Left lung (tissue), 10 donors: ENCODE data around the gene FXYD3. TPM values are rescaled to one million over a fixed set of nuclear protein-coding genes. Genes with fewer than 3 reads are reported as not detected.
"Not testable (repeated sequence)": the region's sequence is repeated elsewhere in the genome, so short reads cannot be mapped to it uniquely, and the experiment has no call there.

ENCODE experiments used
- ATAC-seq: fragments of 200-7000 bp; cut with Tn5 transposase; one replicate; pipeline ENCODE4 v1.9.1; 2020; ENCODE audit warnings: moderate library complexity
- DNase-seq, 4 donors: peaks; one replicate each; pipeline ENCODE4 v3.0.0-alpha.2; 2013 to 2020
- H3K27ac ChIP-seq, 2 donors: fragments of 200-600 bp; sonication (generic) in 1 of 2; one replicate each; pipeline versions ENCODE4 v1.5.0 to v1.8.0; 2020 to 2021
- H3K27me3 ChIP-seq, 2 donors: fragments of 200-600 bp; sonication (generic) in 1 of 2; one replicate each; pipeline versions ENCODE4 v1.5.0 to v1.8.0; 2020 to 2021
- H3K36me3 ChIP-seq, 2 donors: fragments of 200-600 bp; sonication (generic) in 1 of 2; one replicate each; pipeline versions ENCODE4 v1.5.0 to v1.8.0; 2020 to 2021
- H3K4me1 ChIP-seq, 2 donors: fragments of 200-600 bp; one replicate each; pipeline ENCODE4 v1.8.0; 2021
- H3K4me3 ChIP-seq, 2 donors: fragments of 200-600 bp; sonication (generic) in 1 of 2; one replicate each; pipeline versions ENCODE4 v1.5.0 to v1.8.0; 2020 to 2021; ENCODE audit warnings: mild to moderate bottlenecking in 1 of 2
- H3K9me3 ChIP-seq, 2 donors: fragments of 200-600 bp; sonication (generic) in 1 of 2; one replicate each; pipeline versions ENCODE4 v1.5.0 to v1.8.0; 2020 to 2021
- intact Hi-C, 2 donors: fragments of 100-400 bp; cut with DNase I; formaldehyde crosslinking; loops; one replicate each; pipeline versions ENCODE4 v1.11.2 to v1.14.2; 2022
- polyA plus RNA-seq, 6 donors: library from polyadenylated mRNA; unstranded; fragments of 120-200 nt; gene quantifications; one replicate each; pipeline ENCODE4 v1.2.1, GENCODE V29; 2013; ENCODE audit not compliant: insufficient read length in 6 of 6
- total RNA-seq, 2 donors: library from RNA; stranded (reverse); fragmentation: NEBNext Ultra II Directional; extraction: Animal tissue kit (Norgen Biotek cat#: 25700); gene quantifications; one replicate each; pipeline ENCODE4 v1.2.1, GENCODE V29; 2021
- TF ChIP-seq, protein P1 (sequence below), 2 donors: fragments of 200-600 bp; sonication (generic) in 1 of 2; IDR thresholded peaks; one replicate each; pipeline versions ENCODE4 v1.5.0 to v1.8.0; 2021; ENCODE audit warnings: antibody characterized with exemption in 2 of 2
- donor health status: DM: no; HTN: yes; CAD: no.
- donor health status: DM: no; HTN: no; CAD: no.

The FXYD3 gene
- total and polyA plus RNA-seq, 8 donors: 17.5 to 207 (median 27.1) TPM

DNA sequence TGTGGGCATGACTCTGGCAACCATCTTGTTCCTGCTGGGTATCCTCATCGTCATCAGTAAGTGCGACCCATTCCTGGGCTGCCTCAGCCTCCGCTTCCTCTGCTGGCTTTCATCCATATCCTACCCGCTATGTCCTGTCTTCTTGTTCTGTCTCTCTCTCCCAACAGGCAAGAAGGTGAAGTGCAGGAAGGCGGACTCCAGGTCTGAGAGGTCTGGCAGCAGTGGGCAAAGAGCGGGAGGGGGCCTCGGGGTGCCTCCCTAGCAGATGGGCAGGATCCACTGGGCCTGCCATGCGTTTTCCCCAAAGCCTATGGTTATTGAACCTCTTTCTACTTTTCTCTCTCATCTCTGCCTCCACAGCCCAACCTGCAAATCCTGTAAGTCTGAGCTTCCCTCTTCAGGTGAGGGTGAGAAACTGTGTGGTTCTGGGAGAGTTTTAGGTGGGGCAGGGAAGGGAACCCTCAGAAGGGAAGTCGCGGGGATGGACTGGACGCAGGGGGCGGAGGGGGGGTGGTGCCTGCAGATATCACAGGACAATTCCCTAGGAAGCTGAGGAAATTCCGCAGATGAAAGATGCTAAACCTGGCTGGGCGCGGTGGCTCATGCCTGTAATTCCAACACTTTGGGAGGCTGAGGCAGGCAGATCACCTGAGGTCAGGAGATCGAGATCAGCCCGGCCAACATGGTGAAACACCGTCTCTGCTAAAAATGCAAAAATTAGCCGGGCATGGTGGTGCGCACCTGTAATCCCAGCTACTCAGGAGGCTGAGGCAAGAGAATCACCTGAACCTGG lies 35.8 kb downstream of the FXYD3 start:
- no peak overlapping the region for H3K27ac ChIP-seq

DNA sequence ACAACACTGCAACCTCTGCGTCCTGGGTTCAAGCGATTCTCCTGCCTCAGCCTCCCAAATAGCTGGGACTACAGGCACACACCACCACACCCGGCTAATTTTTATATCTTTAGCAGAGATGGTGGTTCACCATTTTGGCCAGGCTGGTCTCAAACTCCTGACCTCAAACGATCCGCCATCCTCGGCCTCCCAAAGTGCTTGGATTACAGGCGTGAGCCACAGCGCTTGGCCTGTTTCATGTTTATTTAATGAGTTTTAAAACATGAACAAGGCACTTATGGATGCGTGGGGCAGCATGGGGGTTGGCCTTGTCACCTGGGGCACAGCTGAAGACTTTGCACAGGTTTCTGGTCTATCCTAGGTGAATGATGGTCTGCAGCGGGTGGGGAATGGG lies 37.5 kb downstream of the FXYD3 start:
- ATAC-seq, H3K27me3 ChIP-seq, H3K9me3 ChIP-seq, H3K4me3 ChIP-seq, H3K27ac ChIP-seq, intact Hi-C loops, DNase-seq: not testable (repeated sequence)
- Histone ChIP-seq H3K4me1 (peaks cover 9 to 42% of the 10 kb centered on the region in 2 donors), H3K36me3 (peaks cover 0 to 15% of the 10 kb centered on the region in 2 donors)

More for the DNA sequence above, 35.8 kb downstream of the FXYD3 start:
- H3K9me3 ChIP-seq: no peaks in the 10 kb centered on the region
- H3K4me3 ChIP-seq: no peak overlapping the region
- TF ChIP-seq, protein P1, sequence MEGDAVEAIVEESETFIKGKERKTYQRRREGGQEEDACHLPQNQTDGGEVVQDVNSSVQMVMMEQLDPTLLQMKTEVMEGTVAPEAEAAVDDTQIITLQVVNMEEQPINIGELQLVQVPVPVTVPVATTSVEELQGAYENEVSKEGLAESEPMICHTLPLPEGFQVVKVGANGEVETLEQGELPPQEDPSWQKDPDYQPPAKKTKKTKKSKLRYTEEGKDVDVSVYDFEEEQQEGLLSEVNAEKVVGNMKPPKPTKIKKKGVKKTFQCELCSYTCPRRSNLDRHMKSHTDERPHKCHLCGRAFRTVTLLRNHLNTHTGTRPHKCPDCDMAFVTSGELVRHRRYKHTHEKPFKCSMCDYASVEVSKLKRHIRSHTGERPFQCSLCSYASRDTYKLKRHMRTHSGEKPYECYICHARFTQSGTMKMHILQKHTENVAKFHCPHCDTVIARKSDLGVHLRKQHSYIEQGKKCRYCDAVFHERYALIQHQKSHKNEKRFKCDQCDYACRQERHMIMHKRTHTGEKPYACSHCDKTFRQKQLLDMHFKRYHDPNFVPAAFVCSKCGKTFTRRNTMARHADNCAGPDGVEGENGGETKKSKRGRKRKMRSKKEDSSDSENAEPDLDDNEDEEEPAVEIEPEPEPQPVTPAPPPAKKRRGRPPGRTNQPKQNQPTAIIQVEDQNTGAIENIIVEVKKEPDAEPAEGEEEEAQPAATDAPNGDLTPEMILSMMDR (IDR thresholded peaks at IDR 0.05): no peak
- no peak for DNase-seq
- no peaks in the 10 kb centered on the region for H3K36me3 ChIP-seq
- H3K27me3 ChIP-seq: peaks cover 0 to 8% of the 10 kb centered on the region in 2 donors
- intact Hi-C loops: no loop called here
- H3K4me1 ChIP-seq: peaks cover 9 to 40% of the 10 kb centered on the region in 2 donors
- ATAC-seq: no peak

DNA sequence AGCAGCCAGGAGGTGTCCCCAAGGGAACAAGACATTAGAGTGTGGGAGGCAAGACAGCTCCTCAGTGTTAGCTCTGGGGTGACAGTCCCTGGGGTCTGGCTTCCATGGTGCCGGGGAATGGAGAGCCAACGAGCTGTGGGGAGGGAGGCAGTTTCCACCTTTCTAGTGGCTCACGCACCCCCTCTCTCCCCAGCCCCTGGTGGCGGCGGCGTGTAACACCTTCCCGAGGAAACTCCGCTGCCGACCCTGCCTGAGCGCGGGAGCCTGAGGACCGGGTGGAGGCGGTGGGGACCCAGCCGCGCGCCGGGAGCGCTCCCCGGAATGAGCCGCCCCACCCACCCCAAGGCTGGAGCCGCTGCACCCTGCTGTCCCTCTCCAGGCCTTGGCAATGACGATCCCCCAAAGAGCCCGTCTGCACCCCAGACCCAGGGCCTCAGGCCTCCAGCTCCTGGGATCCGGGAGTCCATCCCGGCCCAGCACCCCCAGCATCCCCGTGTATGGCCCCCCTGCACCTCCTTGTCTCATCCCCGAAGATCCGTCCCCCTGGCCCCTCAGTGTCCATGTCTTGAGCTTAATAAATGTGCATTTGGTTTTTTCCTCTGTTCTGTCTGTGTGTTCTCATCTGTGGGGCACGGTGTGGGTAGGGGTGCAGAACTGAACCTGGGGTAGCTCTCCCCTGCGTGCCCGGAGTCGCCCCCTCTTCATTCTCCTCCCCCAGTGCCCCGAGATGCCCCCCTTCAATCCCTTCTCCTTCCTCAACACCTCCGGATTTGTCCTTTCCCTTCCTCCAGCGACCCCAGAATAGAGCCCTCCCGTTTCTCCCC lies 38.3 kb downstream of the FXYD3 start:
- intact Hi-C loops: no loop called here
- peak overlapping the region in 1 of 2 donors; percentile 86 for H3K27ac ChIP-seq
- H3K27me3 ChIP-seq: peaks cover 0 to 8% of the 10 kb centered on the region in 2 donors
- DNase-seq (peak in 1 of 4 donors; percentile 92), ATAC-seq (peak; percentile 66)
- H3K4me3 ChIP-seq: peak overlapping the region; percentile 64 to 84
- peaks cover 0 to 23% of the 10 kb centered on the region in 2 donors for H3K36me3 ChIP-seq
- peaks cover 9 to 42% of the 10 kb centered on the region in 2 donors for H3K4me1 ChIP-seq
- TF ChIP-seq, protein P1 (IDR thresholded peaks at IDR 0.05): peak; percentile 46 to 76
- no peaks in the 10 kb centered on the region for H3K9me3 ChIP-seq

DNA sequence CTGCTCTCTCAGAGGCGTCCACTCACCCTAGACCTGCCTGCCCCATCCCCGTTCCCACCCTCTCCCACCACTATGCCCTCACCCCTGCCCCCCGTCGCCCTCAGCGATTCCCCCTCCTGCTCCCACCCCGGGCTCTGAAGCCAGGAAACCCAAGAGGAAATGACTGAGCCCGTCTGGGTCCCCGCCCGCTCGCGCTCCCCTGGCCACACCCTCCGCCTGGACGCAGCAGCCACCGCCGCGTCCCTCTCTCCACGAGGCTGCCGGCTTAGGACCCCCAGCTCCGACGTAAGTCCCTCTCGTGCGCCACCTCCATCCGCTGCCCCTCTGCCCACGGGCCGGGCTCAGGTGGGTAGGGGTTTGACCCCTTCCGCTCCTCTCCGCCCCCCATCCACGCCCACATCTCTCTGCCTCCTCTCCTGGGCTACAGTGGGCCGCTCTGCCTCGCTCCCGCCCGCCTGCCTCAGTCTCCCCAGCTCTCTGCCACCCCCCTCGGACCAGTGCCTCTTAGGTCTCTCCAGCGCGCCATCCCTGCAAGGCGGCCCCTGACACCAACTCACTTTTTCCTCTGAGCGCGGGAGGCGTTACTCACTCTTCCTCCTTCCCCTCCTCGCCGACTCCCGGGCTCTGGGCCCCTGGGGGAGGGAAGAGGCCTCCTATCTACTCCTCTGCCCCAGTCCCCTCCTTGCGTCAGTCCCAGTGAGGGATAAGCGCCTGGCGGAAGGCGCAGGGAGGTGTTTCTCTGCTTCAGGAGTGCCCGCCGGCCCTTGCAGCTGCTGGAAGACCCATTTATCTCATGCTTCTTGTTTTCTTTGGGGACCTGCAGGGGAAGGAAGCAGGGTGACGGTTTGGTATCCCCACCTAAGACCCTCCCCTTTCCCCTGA lies 39.1 kb downstream of the FXYD3 start, which contains the start of gene FXYD5:
FXYD5 (plus strand) TSS at position 211 of the 882 bp plus-strand sequence. CDS start 816 bp downstream, outside the sequence.
- H3K9me3 ChIP-seq: no peaks in the 10 kb centered on the region
- peak in 3 of 4 donors; percentile 64 to 96 (median 83) for DNase-seq

More for the DNA sequence above, 39.1 kb downstream of the FXYD3 start, which contains the start of gene FXYD5:
- intact Hi-C loops: no loop called here
- peaks cover 9 to 42% of the 10 kb centered on the region in 2 donors for H3K4me1 ChIP-seq
- TF ChIP-seq, protein P1 (IDR thresholded peaks at IDR 0.05): peak in 1 of 2 donors; percentile 12
- ATAC-seq: peak; percentile 90
- peak within 1 kb of the TSS; percentile 57 to 86 for H3K27ac ChIP-seq
- H3K4me3 ChIP-seq: peak within 1 kb of the TSS; percentile 64 to 84
- H3K27me3 ChIP-seq: peaks cover 0 to 8% of the 10 kb centered on the region in 2 donors
- peaks cover 0 to 31% of the 10 kb centered on the region in 2 donors for H3K36me3 ChIP-seq
